AG04450 (cell line): ENCODE data around the gene CCDC198. TPM values are rescaled to one million over a fixed set of nuclear protein-coding genes. Genes with fewer than 3 reads are reported as not detected.

Experiments used
- CTCF ChIA-PET: fragments of 300-600, 350-600 bp; formaldehyde crosslinking; extraction: SDS; loops from one replicate; lab custom pipeline; 2022; ENCODE audit warnings: antibody characterized with exemption, inconsistent platforms; lab: Charles Lee
- POLR2A ChIA-PET: fragments of 350-600 bp; formaldehyde crosslinking; extraction: SDS; loops from one replicate; lab custom pipeline; 2021; ENCODE audit warnings: antibody characterized with exemption, inconsistent platforms; lab: Yijun Ruan, JAX
- DNase-seq: peaks from one replicate; pipeline ENCODE4 v3.0.0-alpha.2; 2011; ENCODE audit warnings: low read depth, low spot score
- H3K27ac ChIP-seq: one replicate; pipeline ENCODE4 v1.5.1; 2012; ENCODE audit warnings: low read depth, low read length, control low read depth
- H3K27me3 ChIP-seq: one replicate; pipeline ENCODE4 v1.6.0; 2012; ENCODE audit warnings: low read length; ENCODE audit not compliant: control insufficient read depth, insufficient read depth
- H3K4me3 ChIP-seq: 2 replicates; pipeline ENCODE4 v1.5.1; 2011; ENCODE audit warnings: mild to moderate bottlenecking, low read depth, low read length, control low read depth
- H3K9me3 ChIP-seq: 2 replicates; pipeline ENCODE4 v1.5.1; 2012; ENCODE audit warnings: low read length; ENCODE audit not compliant: control insufficient read depth, insufficient read depth
- polyA minus RNA-seq: library from RNA; depleted of rRNA, polyadenylated mRNA; stranded (reverse); fragments of >200 nt; gene quantifications from 2 replicates; pipeline ENCODE4 v1.2.3, GENCODE V29; 2011; rRNA and poly(A)+ RNA removed
- polyA plus RNA-seq: library from polyadenylated mRNA; depleted of rRNA; stranded (reverse); fragments of >200 nt; gene quantifications from 2 replicates; pipeline ENCODE4 v1.2.3, GENCODE V29; 2011; rRNA removed
- TF ChIP-seq, protein P1 (sequence below): IDR thresholded peaks from 2 replicates; pipeline ENCODE4 v1.5.1; 2011; ENCODE audit warnings: low read depth, low read length, control low read depth, inconsistent platforms

CCDC198 gene, protein sequence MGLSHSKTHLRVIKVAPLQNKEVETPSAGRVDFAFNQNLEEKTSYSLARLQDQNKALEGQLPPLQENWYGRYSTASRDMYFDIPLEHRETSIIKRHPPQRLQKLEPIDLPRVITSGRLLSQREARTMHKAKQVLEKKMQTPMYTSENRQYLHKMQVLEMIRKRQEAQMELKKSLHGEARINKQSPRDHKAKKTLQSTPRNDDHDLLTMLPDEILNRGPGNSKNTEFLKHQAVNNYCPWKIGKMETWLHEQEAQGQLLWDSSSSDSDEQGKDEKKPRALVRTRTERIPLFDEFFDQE
- polyA plus RNA-seq (not detected in 2 replicates), polyA minus RNA-seq (not detected in 2 replicates)

DNA sequence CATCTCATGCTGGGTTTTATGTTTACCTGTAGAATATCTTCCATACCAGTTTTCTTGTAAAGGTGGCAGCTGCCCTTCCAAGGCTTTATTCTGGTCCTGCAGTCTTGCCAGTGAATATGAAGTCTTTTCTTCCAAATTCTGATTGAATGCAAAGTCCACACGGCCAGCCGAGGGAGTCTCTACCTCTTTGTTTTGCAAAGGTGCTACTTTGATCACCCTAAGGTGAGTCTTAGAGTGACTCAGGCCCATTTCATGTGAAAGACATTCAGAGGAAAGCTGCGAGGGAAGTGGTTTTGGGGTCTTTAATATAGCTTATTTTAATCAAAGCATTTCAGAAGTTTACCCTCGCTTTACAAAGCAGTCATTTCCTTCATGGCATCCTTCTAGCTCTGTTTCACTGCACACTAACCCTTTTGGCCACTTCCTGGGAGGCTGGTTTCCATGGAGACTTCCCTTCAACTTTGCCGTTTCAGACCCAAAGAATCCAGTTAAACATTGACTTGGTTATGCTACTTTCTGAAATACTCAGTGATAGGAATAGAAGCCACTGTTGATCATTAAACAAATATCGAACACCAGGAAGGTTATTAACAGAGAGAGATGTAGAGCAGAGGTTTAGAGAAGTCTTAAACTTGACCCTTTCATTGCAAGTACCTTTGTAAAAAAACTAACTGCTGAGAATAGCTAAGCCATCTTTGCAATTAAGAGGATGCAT, at the start of gene CCDC198:
Gene CCDC198 (minus strand): TSS at position 391 of the 715 bp plus-strand sequence. CDS start 142 bp downstream, at position 249.
- DNase-seq, result no peak
- ChIA-PET CTCF (interaction anchor here (1.3 kb wide), 1 partner anchor 579 kb away, joined by 4 read pairs; no protein-coding TSS in a partner anchor), POLR2A (no interaction called here)
- no peak within 1 kb of the TSS for H3K27ac ChIP-seq
- TF ChIP-seq, protein P1, sequence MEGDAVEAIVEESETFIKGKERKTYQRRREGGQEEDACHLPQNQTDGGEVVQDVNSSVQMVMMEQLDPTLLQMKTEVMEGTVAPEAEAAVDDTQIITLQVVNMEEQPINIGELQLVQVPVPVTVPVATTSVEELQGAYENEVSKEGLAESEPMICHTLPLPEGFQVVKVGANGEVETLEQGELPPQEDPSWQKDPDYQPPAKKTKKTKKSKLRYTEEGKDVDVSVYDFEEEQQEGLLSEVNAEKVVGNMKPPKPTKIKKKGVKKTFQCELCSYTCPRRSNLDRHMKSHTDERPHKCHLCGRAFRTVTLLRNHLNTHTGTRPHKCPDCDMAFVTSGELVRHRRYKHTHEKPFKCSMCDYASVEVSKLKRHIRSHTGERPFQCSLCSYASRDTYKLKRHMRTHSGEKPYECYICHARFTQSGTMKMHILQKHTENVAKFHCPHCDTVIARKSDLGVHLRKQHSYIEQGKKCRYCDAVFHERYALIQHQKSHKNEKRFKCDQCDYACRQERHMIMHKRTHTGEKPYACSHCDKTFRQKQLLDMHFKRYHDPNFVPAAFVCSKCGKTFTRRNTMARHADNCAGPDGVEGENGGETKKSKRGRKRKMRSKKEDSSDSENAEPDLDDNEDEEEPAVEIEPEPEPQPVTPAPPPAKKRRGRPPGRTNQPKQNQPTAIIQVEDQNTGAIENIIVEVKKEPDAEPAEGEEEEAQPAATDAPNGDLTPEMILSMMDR, result no peak
- H3K9me3 ChIP-seq, result no peaks in the 10 kb centered on the region
- H3K27me3 ChIP-seq, result no peaks in the 10 kb centered on the region
- H3K4me3 ChIP-seq, result no peak within 1 kb of the TSS

DNA sequence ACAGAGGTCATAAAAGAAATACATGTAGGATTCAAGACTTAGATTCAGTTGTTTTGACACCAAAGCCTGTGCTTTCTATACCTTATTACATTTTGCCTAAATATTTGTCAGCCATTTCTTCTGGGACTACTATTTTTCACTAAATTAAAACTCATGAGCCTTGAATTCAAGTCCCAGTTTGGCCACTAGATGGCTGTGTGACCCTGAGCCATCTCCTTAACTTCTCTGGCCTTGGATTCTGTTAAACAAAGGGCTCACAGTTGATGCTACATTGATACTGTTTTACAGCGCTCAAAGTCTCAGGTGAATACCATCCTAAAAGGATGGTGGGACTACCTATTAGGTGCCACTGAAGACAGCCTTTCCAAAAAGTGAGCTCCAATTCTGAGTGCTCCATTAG, 39.6 kb upstream of the CCDC198 start:
- no peaks in the 10 kb centered on the region for H3K27me3 ChIP-seq
- no peaks in the 10 kb centered on the region for H3K9me3 ChIP-seq
- no peak overlapping the region for H3K27ac ChIP-seq
- DNase-seq, result no peak
- ChIA-PET CTCF (interaction anchor here (1.2 kb wide), 1 partner anchor 539 kb away, joined by 3 read pairs; no protein-coding TSS in a partner anchor), POLR2A (no interaction called here)
- TF ChIP-seq, protein P1, result peak; percentile 28; the same call in 1 of the 2 replicates
- H3K4me3 ChIP-seq, result no peak overlapping the region

DNA sequence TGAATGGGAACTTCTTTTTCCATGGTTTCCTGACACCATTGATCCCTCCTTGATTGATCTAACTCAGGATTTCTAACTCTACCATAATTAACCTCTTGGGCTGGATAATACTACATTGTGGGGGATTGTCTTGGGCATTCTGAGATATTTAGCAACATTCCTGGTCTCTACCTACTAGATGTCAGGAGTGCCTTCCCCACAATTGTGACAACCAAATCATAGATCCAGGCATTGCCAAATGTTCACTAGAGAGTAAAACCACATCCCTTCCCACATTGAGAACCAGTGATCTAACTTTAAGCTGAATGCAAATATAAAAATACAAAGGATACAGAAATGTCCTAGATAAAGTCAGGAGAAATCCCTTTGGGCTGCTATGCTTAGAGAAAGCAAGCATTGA, 36.9 kb upstream of the CCDC198 start:
- CTCF ChIA-PET, result no interaction called here
- Histone ChIP-seq H3K9me3 (no peaks in the 10 kb centered on the region), H3K4me3 (no peak overlapping the region), H3K27me3 (no peaks in the 10 kb centered on the region), H3K27ac (no peak overlapping the region)
- DNase-seq, result no peak
- POLR2A ChIA-PET, result no interaction called here
- TF ChIP-seq, protein P1, result no peak

DNA sequence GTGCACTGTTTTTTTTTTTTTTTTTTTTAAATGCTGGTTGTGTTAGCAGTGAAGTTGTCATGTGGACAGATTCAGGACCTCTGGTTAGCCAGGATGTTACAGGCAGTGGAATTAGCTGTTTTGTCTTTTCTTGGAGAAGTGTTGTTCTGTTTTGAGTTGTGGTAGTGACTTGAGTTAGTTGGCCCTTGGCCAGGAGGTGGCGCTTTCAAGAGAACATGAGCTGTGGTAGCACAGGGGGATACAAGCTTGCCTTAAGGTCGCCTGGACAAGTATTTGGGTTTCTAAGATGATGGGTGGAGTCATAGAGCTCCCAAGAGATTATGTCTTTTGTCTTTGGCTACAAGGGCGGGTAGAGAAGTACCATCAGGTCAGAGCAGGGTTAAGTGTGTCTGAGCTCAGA, 33.3 kb upstream of the CCDC198 start:
- H3K4me3 ChIP-seq, result no peak overlapping the region
- no peak for DNase-seq
- POLR2A ChIA-PET, result no interaction called here
- CTCF ChIA-PET, result interaction anchor here (0.9 to 1.1 kb wide), 2 partner anchors 42 to 543 kb away, joined by 3 read pairs; no protein-coding TSS in a partner anchor
- TF ChIP-seq, protein P1, result no peak
- no peaks in the 10 kb centered on the region for H3K9me3 ChIP-seq
- no peaks in the 10 kb centered on the region for H3K27me3 ChIP-seq
- H3K27ac ChIP-seq, result no peak overlapping the region

DNA sequence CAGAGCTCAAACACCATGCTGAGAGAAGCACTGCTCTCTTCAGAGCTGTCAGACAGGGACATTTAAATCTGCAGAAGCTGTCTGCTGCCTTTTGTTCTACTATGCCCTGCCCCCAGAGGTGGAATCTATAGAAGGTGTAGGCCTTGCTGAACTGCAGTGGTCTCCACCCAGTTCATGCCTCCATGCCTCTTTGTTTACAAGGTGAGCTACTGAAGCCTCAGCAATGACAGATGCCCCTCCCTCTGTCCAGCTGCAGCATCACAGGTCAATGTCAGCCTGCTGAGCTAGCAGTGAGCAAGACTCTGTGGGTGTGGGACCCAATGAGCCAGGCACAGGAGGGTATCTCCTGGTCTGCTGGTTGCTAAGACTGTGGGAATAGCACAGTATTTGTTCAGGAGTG, 25.4 kb upstream of the CCDC198 start:
- Histone ChIP-seq H3K27me3 (no peaks in the 10 kb centered on the region), H3K4me3 (no peak overlapping the region), H3K27ac (no peak overlapping the region), H3K9me3 (no peaks in the 10 kb centered on the region)
- DNase-seq, result no peak
- POLR2A ChIA-PET, result no interaction called here
- CTCF ChIA-PET, result no interaction called here
- TF ChIP-seq, protein P1, result no peak
